Activated CD8-positive, alpha-beta T cell treated with anti-CD3 and anti-CD28 coated beads, Interleukin-2, amount 10 ng/mL, durations not matched to agents 7 days and 5 days (primary cell): ENCODE measurements around the gene CYP1B1. TPM values are rescaled to one million over a fixed set of nuclear protein-coding genes. Genes with fewer than 3 reads are reported as not detected.
A peak's percentile ranks its signal among the peaks of the same experiment; 100 is the strongest.
"Not testable (repeated sequence)": the region's sequence is repeated elsewhere in the genome, so short reads cannot be mapped to it uniquely, and the experiment has no call there.

Experiments
- ATAC-seq: fragments of 150-1000 bp; cut with Tn5 transposase; one replicate; pipeline ENCODE4 v1.10.0; 2021; ENCODE audit warnings: moderate library complexity
- CTCF ChIA-PET: fragments of 350-600 bp; sonication (Branson Sonifier 250); formaldehyde crosslinking; loops from one replicate; lab custom pipeline; 2021; ENCODE audit warnings: antibody characterized with exemption; lab: Charles Lee
- POLR2A ChIA-PET: fragments of 350-600 bp; sonication (Branson Sonifier 250); formaldehyde crosslinking; loops from one replicate; lab custom pipeline; 2021; ENCODE audit warnings: antibody characterized with exemption; lab: Charles Lee
- DNase-seq: peaks from one replicate; pipeline ENCODE4 v3.0.0-alpha.2; 2020
- H3K27ac Mint-ChIP-seq: one replicate; pipeline ENCODE4 v1.8.0; 2021; ENCODE audit warnings: mild to moderate bottlenecking, mixed read lengths
- H3K27me3 Mint-ChIP-seq: one replicate; pipeline ENCODE4 v1.8.0; 2021; ENCODE audit warnings: low read depth, mixed read lengths
- H3K36me3 Mint-ChIP-seq: one replicate; pipeline ENCODE4 v1.8.0; 2021; ENCODE audit warnings: low read depth, mixed read lengths
- H3K4me1 Mint-ChIP-seq: one replicate; pipeline ENCODE4 v1.8.0; 2021; ENCODE audit warnings: low read depth, mixed read lengths
- H3K4me3 Mint-ChIP-seq: one replicate; pipeline ENCODE4 v1.8.0; 2021; ENCODE audit warnings: mild to moderate bottlenecking, mixed read lengths
- H3K9me3 Mint-ChIP-seq: one replicate; pipeline ENCODE4 v1.8.0; 2022; ENCODE audit warnings: mixed read lengths; ENCODE audit not compliant: insufficient read depth
- total RNA-seq, 2 experiments: library from RNA; stranded (reverse); gene quantifications; one replicate each; pipeline ENCODE4 v1.2.3, GENCODE V29; 2021

CYP1B1 gene
- total RNA-seq, 2 experiments from 2014 or later = 1.9 to 2.3 TPM

- H3K36me3 Mint-ChIP-seq, ATAC-seq, H3K4me1 Mint-ChIP-seq, POLR2A ChIA-PET, H3K27ac Mint-ChIP-seq, H3K4me3 Mint-ChIP-seq, CTCF ChIA-PET, DNase-seq, H3K9me3 Mint-ChIP-seq: not testable (repeated sequence)
- peaks cover 33% of the 10 kb centered on the region for H3K27me3 Mint-ChIP-seq
Observed at GRCh38 chr2:38084556-38084955, 8.6 kb upstream of the CYP1B1 start.

GRCh38 chr2:38082727-38083126 lies 6.8 kb upstream of the CYP1B1 start:
- DNase-seq, ATAC-seq, H3K4me3 Mint-ChIP-seq, CTCF ChIA-PET, H3K9me3 Mint-ChIP-seq, H3K27ac Mint-ChIP-seq, POLR2A ChIA-PET, H3K36me3 Mint-ChIP-seq, H3K4me1 Mint-ChIP-seq: not testable (repeated sequence)
- peaks cover 36% of the 10 kb centered on the region for H3K27me3 Mint-ChIP-seq

- peaks cover 31% of the 10 kb centered on the region for H3K27me3 Mint-ChIP-seq
- no peak for ATAC-seq
- POLR2A ChIA-PET = no interaction called here
Observed at GRCh38 chr2:38080346-38080745, 4.4 kb upstream of the CYP1B1 start.

GRCh38 chr2:38079116-38080052 lies 3.4 kb upstream of the CYP1B1 start:
- no peaks in the 10 kb centered on the region for H3K9me3 Mint-ChIP-seq
- peaks cover 23% of the 10 kb centered on the region for H3K4me1 Mint-ChIP-seq
- ATAC-seq = no peak
- no peaks in the 10 kb centered on the region for H3K36me3 Mint-ChIP-seq
- no peak overlapping the region for H3K27ac Mint-ChIP-seq
- H3K4me3 Mint-ChIP-seq = no peak overlapping the region
- H3K27me3 Mint-ChIP-seq = peaks cover 38% of the 10 kb centered on the region
- no peak for DNase-seq
- POLR2A ChIA-PET = no interaction called here
- CTCF ChIA-PET = interaction anchor here (0.5 to 1.3 kb wide), 2 partner anchors 67 to 195 kb away, joined by 3 read pairs; no protein-coding TSS in a partner anchor

More at GRCh38 chr2:38080346-38080745, 4.4 kb upstream of the CYP1B1 start:
- Mint-ChIP-seq H3K4me1 (peaks cover 18% of the 10 kb centered on the region), H3K36me3 (no peaks in the 10 kb centered on the region), H3K27ac (no peak overlapping the region), H3K9me3 (no peaks in the 10 kb centered on the region), H3K4me3 (no peak overlapping the region)
- CTCF ChIA-PET = interaction anchor here (1.3 kb wide), 1 partner anchor 194 kb away, joined by 3 read pairs; no protein-coding TSS in a partner anchor
- no peak for DNase-seq

- no peak for ATAC-seq
- Mint-ChIP-seq H3K4me3 (peak overlapping the region; percentile 69), H3K4me1 (peaks cover 34% of the 10 kb centered on the region), H3K27me3 (peaks cover 49% of the 10 kb centered on the region), H3K36me3 (peaks cover 7% of the 10 kb centered on the region), H3K27ac (peak overlapping the region; percentile 70), H3K9me3 (no peaks in the 10 kb centered on the region)
- no peak for DNase-seq
- CTCF ChIA-PET = interaction anchor here (1.1 to 2.4 kb wide), 6 partner anchors 9 to 431 kb away, joined by 3 to 12 read pairs (median 6); no protein-coding TSS in a partner anchor
- POLR2A ChIA-PET = no interaction called here
Observed at GRCh38 chr2:38077431-38077769, 1.4 kb upstream of the CYP1B1 start.

- Mint-ChIP-seq H3K36me3 (peaks cover 7% of the 10 kb centered on the region), H3K9me3 (no peaks in the 10 kb centered on the region), H3K27me3 (peaks cover 49% of the 10 kb centered on the region), H3K27ac (peak overlapping the region; percentile 70), H3K4me3 (peak overlapping the region; percentile 75), H3K4me1 (peaks cover 34% of the 10 kb centered on the region)
- CTCF ChIA-PET = interaction anchor here (0.6 to 2.4 kb wide), 22 partner anchors 9 to 700 kb away, joined by 3 to 12 read pairs (median 4); no protein-coding TSS in a partner anchor
- POLR2A ChIA-PET = interaction anchor here (0.6 kb wide), 1 partner anchor 300 kb away, joined by 4 read pairs; the partner anchor contains the start of gene ATL2
- DNase-seq (peak; percentile 80), ATAC-seq (peak; percentile 80)
Observed at GRCh38 chr2:38076710-38077430, 919 bp upstream of the CYP1B1 start.

- ATAC-seq = peak; percentile 69
- H3K4me3 Mint-ChIP-seq = peak overlapping the region; percentile 75
- peaks cover 7% of the 10 kb centered on the region for H3K36me3 Mint-ChIP-seq
- CTCF ChIA-PET = interaction anchor here (0.8 to 2.4 kb wide), 22 partner anchors 8 to 699 kb away, joined by 3 to 12 read pairs (median 4); no protein-coding TSS in a partner anchor
- peaks cover 34% of the 10 kb centered on the region for H3K4me1 Mint-ChIP-seq
- peaks cover 49% of the 10 kb centered on the region for H3K27me3 Mint-ChIP-seq
- DNase-seq = peak; percentile 69
- peak overlapping the region; percentile 69 for H3K27ac Mint-ChIP-seq
- H3K9me3 Mint-ChIP-seq = no peaks in the 10 kb centered on the region
- POLR2A ChIA-PET = interaction anchor here (0.6 kb wide), 1 partner anchor 300 kb away, joined by 4 read pairs; the partner anchor contains the start of gene ATL2
Observed at GRCh38 chr2:38076152-38076709, 280 bp upstream of the CYP1B1 start.

- no peak for ATAC-seq
- peak overlapping the region; percentile 67 for H3K4me3 Mint-ChIP-seq
- H3K27me3 Mint-ChIP-seq = peaks cover 56% of the 10 kb centered on the region
- no peak for DNase-seq
- peaks cover 34% of the 10 kb centered on the region for H3K4me1 Mint-ChIP-seq
- ChIA-PET CTCF (interaction anchor here (2.4 kb wide), 1 partner anchor 200 kb away, joined by 12 read pairs; no protein-coding TSS in a partner anchor), POLR2A (no interaction called here)
- no peak overlapping the region for H3K27ac Mint-ChIP-seq
- no peaks in the 10 kb centered on the region for H3K9me3 Mint-ChIP-seq
- peaks cover 10% of the 10 kb centered on the region for H3K36me3 Mint-ChIP-seq
Observed at GRCh38 chr2:38074764-38075506, 1.0 kb downstream of the CYP1B1 start.

- Mint-ChIP-seq H3K4me1 (peaks cover 34% of the 10 kb centered on the region), H3K27me3 (peaks cover 53% of the 10 kb centered on the region), H3K9me3 (no peaks in the 10 kb centered on the region), H3K27ac (peak overlapping the region; percentile 40), H3K36me3 (peaks cover 10% of the 10 kb centered on the region), H3K4me3 (peak overlapping the region; percentile 44)
- ChIA-PET POLR2A (no interaction called here), CTCF (no interaction called here)
- ATAC-seq (no peak), DNase-seq (peak; percentile 23)
Observed at GRCh38 chr2:38074058-38074763, 1.7 kb downstream of the CYP1B1 start.

- ChIA-PET POLR2A (no interaction called here), CTCF (no interaction called here)
- peaks cover 10% of the 10 kb centered on the region for H3K36me3 Mint-ChIP-seq
- ATAC-seq (no peak), DNase-seq (no peak)
- peaks cover 34% of the 10 kb centered on the region for H3K4me1 Mint-ChIP-seq
- peak overlapping the region; percentile 40 for H3K27ac Mint-ChIP-seq
- peak overlapping the region; percentile 44 for H3K4me3 Mint-ChIP-seq
- peaks cover 48% of the 10 kb centered on the region for H3K27me3 Mint-ChIP-seq
- H3K9me3 Mint-ChIP-seq = no peaks in the 10 kb centered on the region
Observed at GRCh38 chr2:38073211-38074057, 2.5 kb downstream of the CYP1B1 start.
